HG03521 (cell line): ENCODE results near the gene KIAA1549.

Source experiments
- ATAC-seq: cut with Tn5 transposase; IDR thresholded peaks from one replicate; pipeline ENCODE4 v1.9.1; 2021; ENCODE audit warnings: mild to moderate bottlenecking, moderate library complexity; ENCODE audit not compliant: unreplicated experiment

Gene KIAA1549

GRCh38 chr7:138861051-138861450, 120.1 kb downstream of the KIAA1549 start:
- no peak for ATAC-seq

GRCh38 chr7:138857728-138858127, 123.5 kb downstream of the KIAA1549 start:
- ATAC-seq, result no peak

- no peak for ATAC-seq
These were observed 127.0 kb downstream of the KIAA1549 start for GRCh38 chr7:138854115-138854645.

- no peak for ATAC-seq
These were observed 127.7 kb downstream of the KIAA1549 start for GRCh38 chr7:138853448-138853847.

GRCh38 chr7:138852469-138852868, 128.7 kb downstream of the KIAA1549 start:
- no peak for ATAC-seq

GRCh38 chr7:138849701-138850100, 131.5 kb downstream of the KIAA1549 start:
- ATAC-seq, result no peak

GRCh38 chr7:138848056-138848980, 132.9 kb downstream of the KIAA1549 start:
- ATAC-seq, result no peak

- ATAC-seq, result no peak
These were observed 135.5 kb downstream of the KIAA1549 start for GRCh38 chr7:138845711-138846110.

- no peak for ATAC-seq
These were observed 137.3 kb downstream of the KIAA1549 start for GRCh38 chr7:138843632-138844580.

GRCh38 chr7:138842111-138842510, 139.1 kb downstream of the KIAA1549 start:
- no peak for ATAC-seq

GRCh38 chr7:138838166-138838565, 143.0 kb downstream of the KIAA1549 start:
- ATAC-seq, result no peak

GRCh38 chr7:138837627-138838026, 143.6 kb downstream of the KIAA1549 start:
- no peak for ATAC-seq

GRCh38 chr7:138835087-138835486, 146.1 kb downstream of the KIAA1549 start:
- no peak for ATAC-seq

- ATAC-seq, result no peak
These were observed 146.6 kb downstream of the KIAA1549 start for GRCh38 chr7:138834583-138834982.

- no peak for ATAC-seq
These were observed 147.6 kb downstream of the KIAA1549 start for GRCh38 chr7:138833596-138833995.

- ATAC-seq, result no peak
These were observed 148.2 kb downstream of the KIAA1549 start for GRCh38 chr7:138832966-138833365.

GRCh38 chr7:138829335-138829734, 151.9 kb downstream of the KIAA1549 start:
- no peak for ATAC-seq

GRCh38 chr7:138828302-138828701, 152.9 kb downstream of the KIAA1549 start:
- ATAC-seq, result no peak

GRCh38 chr7:138825049-138825721, 156.0 kb downstream of the KIAA1549 start:
- ATAC-seq, result no peak

GRCh38 chr7:138822867-138823535, 158.2 kb downstream of the KIAA1549 start:
- ATAC-seq, result no peak
